ENCODE results near the gene KANSL1L. TPM values are rescaled to one million over a fixed set of nuclear protein-coding genes. Genes with fewer than 3 reads are reported as not detected.

The KANSL1L gene
- total RNA-seq, 4 donors from 2014 or later: 50.3 to 81.8 (median 55.2) TPM

- no peak for DNase-seq
- intact Hi-C loops (cut with DNase I; ENCODE audit: low total_unique reads): no loop called here
- Histone ChIP-seq H3K4me3 (no peak overlapping the region), H3K9me3 (no peaks in the 10 kb centered on the region), H3K27ac (no peak overlapping the region), H3K4me1 (no peaks in the 10 kb centered on the region), H3K36me3 (no peaks in the 10 kb centered on the region), H3K27me3 (no peaks in the 10 kb centered on the region)
- TF ChIP-seq POLR2A (IDR thresholded peaks at IDR 0.05): no peak
- TF ChIP-seq CTCF (IDR thresholded peaks at IDR 0.05): no peak
Observed at GRCh38 chr2:209984291-209984690, 186.9 kb downstream of the KANSL1L start.

GRCh38 chr2:209977386-209978239 is 193.6 kb downstream of the KANSL1L start:
- TF ChIP-seq POLR2A (IDR thresholded peaks at IDR 0.05): no peak
- TF ChIP-seq CTCF (IDR thresholded peaks at IDR 0.05): peak; percentile 52 to 66 (median 56)
- intact Hi-C loops (cut with DNase I; ENCODE audit: low total_unique reads): loop anchor here (5.0 kb wide), 1 partner anchor 220 kb away; no protein-coding TSS in a partner anchor
- Histone ChIP-seq H3K4me3 (no peak overlapping the region), H3K27ac (no peak overlapping the region), H3K36me3 (no peaks in the 10 kb centered on the region), H3K4me1 (no peaks in the 10 kb centered on the region), H3K27me3 (no peaks in the 10 kb centered on the region), H3K9me3 (no peaks in the 10 kb centered on the region)
- DNase-seq: no peak

GRCh38 chr2:209976698-209977385 is 194.4 kb downstream of the KANSL1L start:
- intact Hi-C loops (cut with DNase I; ENCODE audit: low total_unique reads): loop anchor here (5.0 kb wide), 1 partner anchor 220 kb away; no protein-coding TSS in a partner anchor
- no peak overlapping the region for H3K4me3 ChIP-seq
- no peak overlapping the region for H3K27ac ChIP-seq
- no peaks in the 10 kb centered on the region for H3K27me3 ChIP-seq
- TF ChIP-seq CTCF (IDR thresholded peaks at IDR 0.05) (no peak), POLR2A (IDR thresholded peaks at IDR 0.05) (no peak)
- no peaks in the 10 kb centered on the region for H3K4me1 ChIP-seq
- H3K9me3 ChIP-seq: no peaks in the 10 kb centered on the region
- no peak for DNase-seq
- H3K36me3 ChIP-seq: no peaks in the 10 kb centered on the region

- intact Hi-C loops (cut with DNase I; ENCODE audit: low total_unique reads): no loop called here
- H3K9me3 ChIP-seq: no peaks in the 10 kb centered on the region
- H3K36me3 ChIP-seq: no peaks in the 10 kb centered on the region
- DNase-seq: no peak
- H3K4me3 ChIP-seq: no peak overlapping the region
- TF ChIP-seq CTCF (IDR thresholded peaks at IDR 0.05) (no peak), POLR2A (IDR thresholded peaks at IDR 0.05) (no peak)
- no peaks in the 10 kb centered on the region for H3K4me1 ChIP-seq
- H3K27ac ChIP-seq: no peak overlapping the region
- H3K27me3 ChIP-seq: no peaks in the 10 kb centered on the region
Observed at GRCh38 chr2:209974576-209974975, 196.6 kb downstream of the KANSL1L start.

- intact Hi-C loops (cut with DNase I; ENCODE audit: low total_unique reads): no loop called here
- TF ChIP-seq POLR2A (IDR thresholded peaks at IDR 0.05) (no peak), CTCF (IDR thresholded peaks at IDR 0.05) (no peak)
Observed at GRCh38 chr2:209973328-209973727, 197.9 kb downstream of the KANSL1L start.

More at GRCh38 chr2:209973328-209973727, 197.9 kb downstream of the KANSL1L start:
- Histone ChIP-seq H3K27ac (no peak overlapping the region), H3K4me3 (no peak overlapping the region), H3K27me3 (no peaks in the 10 kb centered on the region), H3K9me3 (no peaks in the 10 kb centered on the region), H3K4me1 (no peaks in the 10 kb centered on the region), H3K36me3 (no peaks in the 10 kb centered on the region)
- no peak for DNase-seq

Data from uterus (tissue), 4 donors.